GM12878 (cell line): Measurements from ENCODE around the gene DIS3L. TPM values are rescaled to one million over a fixed set of nuclear protein-coding genes. Genes with fewer than 3 reads are reported as not detected.
"Not testable (repeated sequence)": the region's sequence is repeated elsewhere in the genome, so short reads cannot be mapped to it uniquely, and the experiment has no call there.

Experiments
- ATAC-seq: fragments of 200-7000 bp; cut with Tn5 transposase; 3 replicates; pipeline ENCODE4 v1.9.1; 2020; ENCODE audit warnings: mild to moderate bottlenecking, moderate library complexity
- BruUV-seq: library from RNA; stranded (reverse); fragments of 400-500 nt; replicated peaks from 2 replicates; lab custom pipeline; 2021; lab: Mats Ljungman, UMichigan
- CTCF ChIA-PET: fragments of 300-600 bp; sonication (Branson Sonifier 250); formaldehyde crosslinking; extraction: SDS; loops from one replicate; lab custom pipeline; 2021; ENCODE audit warnings: inconsistent platforms; lab: Yijun Ruan, JAX
- POLR2A ChIA-PET: fragments of 350-600 bp; formaldehyde crosslinking; extraction: SDS; loops from one replicate; lab custom pipeline; 2021; ENCODE audit warnings: inconsistent platforms; lab: Charles Lee
- RAD21 ChIA-PET: fragments of 300-600 bp; sonication (Branson Sonifier 250); formaldehyde crosslinking; loops from one replicate; lab custom pipeline; 2023; ENCODE audit warnings: antibody characterized with exemption; ENCODE audit not compliant: unreplicated experiment; lab: Charles Lee
- SMC1A ChIA-PET: fragments of 300-600 bp; sonication (Branson Sonifier 250); formaldehyde crosslinking; loops from one replicate; lab custom pipeline; 2023; ENCODE audit not compliant: unreplicated experiment, uncharacterized antibody; lab: Charles Lee
- DNase-seq: peaks from one replicate; pipeline ENCODE4 v3.0.0-alpha.2; 2011; ENCODE audit warnings: low read depth, low spot score
- FAIRE-seq: peaks from 3 replicates; lab custom pipeline; 2011; peaks lifted over from hg19 to GRCh38; lab: Jason Lieb, UNC
- H2AFZ ChIP-seq: 2 replicates; pipeline ENCODE4 v1.6.0; 2011; ENCODE audit warnings: low read depth, low read length, control low read depth; ENCODE audit not compliant: control insufficient read depth
- H3K27ac ChIP-seq: 2 replicates; pipeline ENCODE4 v1.5.1; 2011; ENCODE audit warnings: control low read depth; ENCODE audit not compliant: control insufficient read depth, insufficient read depth
- H3K27me3 ChIP-seq, 2 experiments: replicated peaks in 1 of 2; 2 replicates each; pipeline versions ENCODE4 v1.6.0 to v1.6.1; 2011; ENCODE audit warnings: low read length in 1 of 2; ENCODE audit not compliant: control insufficient read depth in 2 of 2, insufficient read depth in 2 of 2
- H3K36me3 ChIP-seq, 2 experiments: 2 replicates each; pipeline ENCODE4 v1.5.1; 2011; ENCODE audit warnings: low read length in 1 of 2; ENCODE audit not compliant: control insufficient read depth in 2 of 2, insufficient read depth in 2 of 2
- H3K4me1 ChIP-seq: 2 replicates; pipeline ENCODE4 v1.6.1; 2011; ENCODE audit warnings: mild to moderate bottlenecking, low read length, moderate library complexity, mixed read lengths; ENCODE audit not compliant: control insufficient read depth, insufficient read depth
- H3K4me2 ChIP-seq: 2 replicates; pipeline ENCODE4 v1.6.0; 2011; ENCODE audit warnings: control low read depth; ENCODE audit not compliant: control insufficient read depth, insufficient read depth
- H3K4me3 ChIP-seq: fragments of 200-600 bp; sonication (generic); 2 replicates; pipeline ENCODE4 v1.5.1; 2016
- H3K79me2 ChIP-seq: 2 replicates; pipeline ENCODE4 v1.6.0; 2011; ENCODE audit warnings: low read length; ENCODE audit not compliant: control insufficient read depth, insufficient read depth
- H3K9ac ChIP-seq: 2 replicates; pipeline ENCODE4 v1.8.0; 2011; ENCODE audit warnings: low read length, control low read depth, mixed read lengths; ENCODE audit not compliant: control insufficient read depth, insufficient read depth
- H3K9me3 ChIP-seq: replicated peaks from 3 replicates; pipeline ENCODE4 v1.5.1; 2011; ENCODE audit warnings: mild to moderate bottlenecking, low read length; ENCODE audit not compliant: control insufficient read depth, insufficient read depth
- H4K20me1 ChIP-seq: 2 replicates; pipeline ENCODE4 v1.6.0; 2011; ENCODE audit not compliant: control insufficient read depth, insufficient read depth
- BHLHE40 ChIP-seq, 2 experiments: fragments of 450-650 bp in 1 of 2; IDR thresholded peaks; 2 replicates each; pipeline ENCODE4 v1.6.1; 2011 to 2017; ENCODE audit warnings: low read depth in 2 of 2, borderline replicate concordance in 1 of 2, improper control_type of control experiment in 1 of 2, low read length in 1 of 2, mild to moderate bottlenecking in 1 of 2
- CHD2 ChIP-seq: IDR thresholded peaks from 2 replicates; pipeline ENCODE4 v1.6.1; 2011; ENCODE audit warnings: low read depth, low read length, improper control_type of control experiment, borderline replicate concordance
- DPF2 ChIP-seq: fragments of 450-650 bp; IDR thresholded peaks from 2 replicates; pipeline ENCODE4 v1.6.1; 2017; ENCODE audit warnings: mild to moderate bottlenecking
- EGR1 ChIP-seq, 2 experiments: IDR thresholded peaks; 1 replicate in 1 of 2; 2 replicates in 1 of 2; pipeline ENCODE4 v1.6.1; 2011 to 2012; ENCODE audit warnings: low read depth in 2 of 2, low read length in 2 of 2, borderline replicate concordance in 1 of 2, mild to moderate bottlenecking in 1 of 2, moderate library complexity in 1 of 2
- GATAD2B ChIP-seq: fragments of 450-650 bp; conservative IDR thresholded peaks from 2 replicates; pipeline ENCODE4 v1.6.1; 2017; ENCODE audit warnings: low read depth, mild to moderate bottlenecking, moderate library complexity
- IKZF1 ChIP-seq: fragments of 450-650 bp; conservative IDR thresholded peaks from 2 replicates; pipeline ENCODE4 v1.6.1; 2017; ENCODE audit warnings: antibody characterized with exemption, mild to moderate bottlenecking
- LARP7 ChIP-seq: fragments of 450-650 bp; IDR thresholded peaks from 2 replicates; pipeline ENCODE4 v1.6.1; 2017; ENCODE audit warnings: mild to moderate bottlenecking
- MAX ChIP-seq: IDR thresholded peaks from 2 replicates; pipeline ENCODE4 v1.6.1; 2012; ENCODE audit warnings: low read depth, low read length, improper control_type of control experiment
- NBN ChIP-seq: fragments of 450-650 bp; IDR thresholded peaks from 2 replicates; pipeline ENCODE4 v1.6.1; 2016
- PKNOX1 ChIP-seq: fragments of 450-650 bp; IDR thresholded peaks from 2 replicates; pipeline ENCODE4 v1.6.1; 2016; ENCODE audit warnings: mild to moderate bottlenecking
- SMARCA5 ChIP-seq: fragments of 450-650 bp; IDR thresholded peaks from 2 replicates; pipeline ENCODE4 v1.6.1; 2017; ENCODE audit warnings: mild to moderate bottlenecking
- STAT1 ChIP-seq: fragments of 450-650 bp; conservative IDR thresholded peaks from 2 replicates; pipeline ENCODE4 v1.6.1; 2014; ENCODE audit warnings: antibody characterized with exemption, mild to moderate bottlenecking
- TCF12 ChIP-seq: IDR thresholded peaks from 2 replicates; pipeline ENCODE4 v1.6.1; 2011; ENCODE audit warnings: low read depth, mild to moderate bottlenecking, low read length
- YBX1 ChIP-seq: fragments of 450-650 bp; IDR thresholded peaks from 2 replicates; pipeline ENCODE4 v1.6.1; 2016; ENCODE audit warnings: antibody characterized with exemption
- ZNF687 ChIP-seq: fragments of 450-650 bp; IDR thresholded peaks from 2 replicates; pipeline ENCODE4 v1.6.1; 2017; ENCODE audit warnings: mild to moderate bottlenecking, moderate library complexity
- WGBS: methylation state at CpG from one replicate; pipeline ENCODE4 v1.1.6; 2016; ENCODE audit warnings: low lambda C conversion rate; ENCODE audit not compliant: insufficient replicate concordance, insufficient coverage; ENCODE audit errors: missing lambda C conversion rate; 5-methylcytosine and 5-hydroxymethylcytosine counted together
- in situ Hi-C: fragments of 300-500 bp; cut with MboI; formaldehyde crosslinking; loops from 9 replicates; pipeline ENCODE4 v1.14.3; 2018; ENCODE audit warnings: mixed read lengths
- intact Hi-C: fragments of 100-400 bp; cut with micrococcal nuclease; formaldehyde crosslinking; loops from one replicate; pipeline ENCODE4 v1.14.2; 2022; ENCODE audit not compliant: unreplicated experiment
- polyA plus RNA-seq, 11 experiments: library from polyadenylated mRNA; depleted of rRNA in 4 of 11; unstranded in 6 of 11; stranded (reverse) in 5 of 11; fragments of >200 nt; fragmentation: Nextera tagmentation in 4 of 11; fragmentation: Illumina TruSeq in 1 of 11; extraction: Ambion mirVana in 4 of 11; extraction: Trizol in 1 of 11; gene quantifications; 1 replicate in 1 of 11; 2 replicates in 10 of 11; pipeline versions ENCODE4 v1.2.1 to v1.2.3, GENCODE V29; 2011 to 2016; ENCODE audit warnings: inconsistent platforms in 2 of 11, missing spikeins in 2 of 11, low read depth in 1 of 11
- total RNA-seq, 4 experiments: library from RNA; depleted of rRNA in 3 of 4; stranded (reverse); fragments of >200 nt in 3 of 4; fragmentation: Illumina TruSeq in 1 of 4; extraction: Trizol in 1 of 4; gene quantifications; 2 replicates each; pipeline versions ENCODE4 v1.2.1 to v1.2.3, GENCODE V29; 2013 to 2021

The DIS3L gene
- total and polyA plus RNA-seq, 10 of the 15 experiments (the other 5 are each of a cell fraction or from before 2014, with no cell fraction given) = 7.6 to 33.7 (median 25.5) TPM

- 0 out of 2 replicates have a peak, but pooled peaks have one; percentile 11 for TF ChIP-seq NBN
- TF ChIP-seq GATAD2B = peak; percentile 90
- peak; percentile 65 for TF ChIP-seq DPF2
- peak; percentile 69; the same call in 1 of the 2 replicates for TF ChIP-seq SMARCA5
- no peak for TF ChIP-seq PKNOX1
- TF ChIP-seq EGR1 (IDR thresholded peaks at IDR 0.05; ENCODE audit: borderline replicate concordance in 1 of 2, low read depth in 2 of 2, low read length in 2 of 2) = peak in 1 of 2 experiments; percentile 44; a peak in 1 of 3 replicates
- peak; percentile 72; the same call in 1 of the 2 replicates for TF ChIP-seq IKZF1
- TF ChIP-seq CHD2 = 0 out of 2 replicates have a peak, but pooled peaks have one; percentile 24
- no peak for TF ChIP-seq YBX1
- peak; percentile 62; the same call in 1 of the 2 replicates for TF ChIP-seq ZNF687
- TF ChIP-seq MAX = 0 out of 2 replicates have a peak, but pooled peaks have one; percentile 5
- TF ChIP-seq LARP7 = peak; percentile 75
- 0 out of 2 replicates have a peak, but pooled peaks have one; percentile 13 for TF ChIP-seq TCF12
- peak in 1 of 2 experiments; percentile 64; a peak in 2 of 4 replicates for TF ChIP-seq BHLHE40 (IDR thresholded peaks at IDR 0.05; ENCODE audit: borderline replicate concordance in 1 of 2, low read depth in 2 of 2, low read length in 1 of 2)
- 0 out of 2 replicates have a peak, but pooled peaks have one; percentile 48 for TF ChIP-seq STAT1
Observed at GRCh38 chr15:66293419-66294156, at the start of gene DIS3L (continued).

- H3K79me2 ChIP-seq, FAIRE-seq, CTCF ChIA-PET, H3K9me3 ChIP-seq, intact Hi-C loops, H4K20me1 ChIP-seq, H3K36me3 ChIP-seq, H3K9ac ChIP-seq, POLR2A ChIA-PET, BruUV-seq, H3K27ac ChIP-seq, H3K4me2 ChIP-seq, DNase-seq, ATAC-seq, SMC1A ChIA-PET, RAD21 ChIA-PET, H3K4me1 ChIP-seq, in situ Hi-C loops, H3K27me3 ChIP-seq, H3K4me3 ChIP-seq, H2AFZ ChIP-seq: not testable (repeated sequence)
- WGBS = 12% methylated on average over 5 of the region's 5 CpGs
Observed at GRCh38 chr15:66245832-66246231, 47.5 kb upstream of the DIS3L start.
